ENCODE measurements around the gene AARSD1. TPM values are rescaled to one million over a fixed set of nuclear protein-coding genes. Genes with fewer than 3 reads are reported as not detected.
"Not testable (repeated sequence)": the region's sequence is repeated elsewhere in the genome, so short reads cannot be mapped to it uniquely, and the experiment has no call there.

AARSD1 gene
- total and polyA plus RNA-seq, 7 experiments from 2014 or later: 45.2 to 86.7 (median 48.5) TPM

GRCh38 chr17:42923472-42923871 is 40.8 kb downstream of the AARSD1 start:
- POLR2A ChIA-PET; DNase-seq; H3K36me3 Mint-ChIP-seq; ATAC-seq; H3K36me3 ChIP-seq (ENCODE audit: control insufficient read depth in 2 of 3, insufficient read depth in 3 of 3, low read length in 3 of 3); H3K27me3 ChIP-seq (ENCODE audit: control insufficient read depth in 2 of 2, insufficient read depth in 2 of 2, low read length in 2 of 2); H3K4me3 Mint-ChIP-seq; intact Hi-C loops (cut with micrococcal nuclease); H3K9me3 ChIP-seq (ENCODE audit: control insufficient read depth in 2 of 3, low read length in 3 of 3); CTCF ChIA-PET; H3K4me1 ChIP-seq (ENCODE audit: control insufficient read depth in 2 of 2, insufficient read depth in 2 of 2, low read length in 2 of 2); H3K27ac Mint-ChIP-seq; H3K9me3 Mint-ChIP-seq; H3K27ac ChIP-seq (ENCODE audit: low read depth, low read length); H3K4me1 Mint-ChIP-seq; H3K4me3 ChIP-seq (ENCODE audit: low read length): not testable (repeated sequence)
- H3K27me3 Mint-ChIP-seq: peaks cover 0 to 26% (median 0%) of the 10 kb centered on the region in 5 donors

GRCh38 chr17:42922294-42922693 is 42.0 kb downstream of the AARSD1 start:
- H3K27ac Mint-ChIP-seq: no peak overlapping the region
- POLR2A ChIA-PET: no interaction called here
- DNase-seq (no peak), ATAC-seq (no peak)
- CTCF ChIA-PET: no interaction called here
- no peaks in the 10 kb centered on the region for H3K9me3 Mint-ChIP-seq
- peaks cover 0 to 29% (median 0%) of the 10 kb centered on the region in 5 donors for H3K27me3 Mint-ChIP-seq
- H3K4me3 Mint-ChIP-seq: no peak overlapping the region
- intact Hi-C loops (cut with micrococcal nuclease): no loop called here
- Histone ChIP-seq H3K4me3 (ENCODE audit: low read length) (no peak overlapping the region), H3K4me1 (ENCODE audit: control insufficient read depth in 2 of 2, insufficient read depth in 2 of 2, low read length in 2 of 2) (no peaks in the 10 kb centered on the region), H3K27me3 (ENCODE audit: control insufficient read depth in 2 of 2, insufficient read depth in 2 of 2, low read length in 2 of 2) (no peaks in the 10 kb centered on the region), H3K36me3 (ENCODE audit: control insufficient read depth in 2 of 3, insufficient read depth in 3 of 3, low read length in 3 of 3) (no peaks in the 10 kb centered on the region), H3K27ac (ENCODE audit: low read depth, low read length) (no peak overlapping the region), H3K9me3 (ENCODE audit: control insufficient read depth in 2 of 3, low read length in 3 of 3) (no peaks in the 10 kb centered on the region)
- peaks cover 0 to 5% (median 4%) of the 10 kb centered on the region in 7 donors for H3K4me1 Mint-ChIP-seq
- no peaks in the 10 kb centered on the region for H3K36me3 Mint-ChIP-seq

- ATAC-seq (no peak), DNase-seq (no peak)
- H3K27ac ChIP-seq (ENCODE audit: low read depth, low read length): no peak overlapping the region
- H3K9me3 ChIP-seq (ENCODE audit: control insufficient read depth in 2 of 3, low read length in 3 of 3): no peaks in the 10 kb centered on the region
- Mint-ChIP-seq H3K27ac (no peak overlapping the region), H3K9me3 (no peaks in the 10 kb centered on the region), H3K36me3 (no peaks in the 10 kb centered on the region), H3K4me1 (peaks cover 0 to 5% (median 4%) of the 10 kb centered on the region in 7 donors), H3K4me3 (no peak overlapping the region), H3K27me3 (peaks cover 0 to 29% (median 0%) of the 10 kb centered on the region in 5 donors)
- no peaks in the 10 kb centered on the region for H3K4me1 ChIP-seq (ENCODE audit: control insufficient read depth in 2 of 2, insufficient read depth in 2 of 2, low read length in 2 of 2)
- H3K4me3 ChIP-seq (ENCODE audit: low read length): no peak overlapping the region
- H3K36me3 ChIP-seq (ENCODE audit: control insufficient read depth in 2 of 3, insufficient read depth in 3 of 3, low read length in 3 of 3): no peaks in the 10 kb centered on the region
- ChIA-PET POLR2A (interaction anchor here (0.5 to 0.6 kb wide), 2 partner anchors 12 to 326 kb away, joined by 3 read pairs; no protein-coding TSS in a partner anchor), CTCF (no interaction called here)
- H3K27me3 ChIP-seq (ENCODE audit: control insufficient read depth in 2 of 2, insufficient read depth in 2 of 2, low read length in 2 of 2): no peaks in the 10 kb centered on the region
- intact Hi-C loops (cut with micrococcal nuclease): no loop called here
Measured at GRCh38 chr17:42920922-42921321, 43.3 kb downstream of the AARSD1 start.

- H3K36me3 Mint-ChIP-seq: no peaks in the 10 kb centered on the region
- Histone ChIP-seq H3K9me3 (ENCODE audit: control insufficient read depth in 2 of 3, low read length in 3 of 3) (no peaks in the 10 kb centered on the region), H3K4me1 (ENCODE audit: control insufficient read depth in 2 of 2, insufficient read depth in 2 of 2, low read length in 2 of 2) (no peaks in the 10 kb centered on the region), H3K4me3 (ENCODE audit: low read length) (no peak overlapping the region), H3K27me3 (ENCODE audit: control insufficient read depth in 2 of 2, insufficient read depth in 2 of 2, low read length in 2 of 2) (no peaks in the 10 kb centered on the region), H3K27ac (ENCODE audit: low read depth, low read length) (no peak overlapping the region), H3K36me3 (ENCODE audit: control insufficient read depth in 2 of 3, insufficient read depth in 3 of 3, low read length in 3 of 3) (no peaks in the 10 kb centered on the region)
- ATAC-seq: no peak
- CTCF ChIA-PET: no interaction called here
- intact Hi-C loops (cut with micrococcal nuclease): no loop called here
- no peak overlapping the region for H3K27ac Mint-ChIP-seq
- peaks cover 0 to 5% (median 4%) of the 10 kb centered on the region in 7 donors for H3K4me1 Mint-ChIP-seq
- POLR2A ChIA-PET: interaction anchor here (0.5 to 0.6 kb wide), 2 partner anchors 13 to 325 kb away, joined by 3 read pairs; no protein-coding TSS in a partner anchor
- DNase-seq: no peak
- H3K4me3 Mint-ChIP-seq: no peak overlapping the region
- no peaks in the 10 kb centered on the region for H3K9me3 Mint-ChIP-seq
- peaks cover 0 to 29% (median 0%) of the 10 kb centered on the region in 5 donors for H3K27me3 Mint-ChIP-seq
Measured at GRCh38 chr17:42920106-42920900, 44.0 kb downstream of the AARSD1 start.

GRCh38 chr17:42919522-42920077 is 44.7 kb downstream of the AARSD1 start:
- H3K4me1 Mint-ChIP-seq; H3K4me3 Mint-ChIP-seq; H3K4me3 ChIP-seq (ENCODE audit: low read length); H3K27me3 ChIP-seq (ENCODE audit: control insufficient read depth in 2 of 2, insufficient read depth in 2 of 2, low read length in 2 of 2); H3K27ac ChIP-seq (ENCODE audit: low read depth, low read length); DNase-seq; H3K27ac Mint-ChIP-seq; ATAC-seq; H3K9me3 Mint-ChIP-seq; H3K36me3 ChIP-seq (ENCODE audit: control insufficient read depth in 2 of 3, insufficient read depth in 3 of 3, low read length in 3 of 3); H3K9me3 ChIP-seq (ENCODE audit: control insufficient read depth in 2 of 3, low read length in 3 of 3); H3K36me3 Mint-ChIP-seq; POLR2A ChIA-PET; intact Hi-C loops (cut with micrococcal nuclease); H3K4me1 ChIP-seq (ENCODE audit: control insufficient read depth in 2 of 2, insufficient read depth in 2 of 2, low read length in 2 of 2): not testable (repeated sequence)
- CTCF ChIA-PET: interaction anchor here (0.5 kb wide), 1 partner anchor 67 kb away, joined by 3 read pairs; no protein-coding TSS in a partner anchor
- H3K27me3 Mint-ChIP-seq: peaks cover 0 to 28% (median 0%) of the 10 kb centered on the region in 5 donors

- Mint-ChIP-seq H3K27me3 (peaks cover 0 to 28% (median 0%) of the 10 kb centered on the region in 5 donors), H3K9me3 (no peaks in the 10 kb centered on the region), H3K36me3 (no peaks in the 10 kb centered on the region), H3K27ac (no peak overlapping the region), H3K4me3 (no peak overlapping the region), H3K4me1 (peaks cover 0 to 3% (median 0%) of the 10 kb centered on the region in 7 donors)
- Histone ChIP-seq H3K4me3 (ENCODE audit: low read length) (no peak overlapping the region), H3K27ac (ENCODE audit: low read depth, low read length) (no peak overlapping the region), H3K27me3 (ENCODE audit: control insufficient read depth in 2 of 2, insufficient read depth in 2 of 2, low read length in 2 of 2) (no peaks in the 10 kb centered on the region), H3K36me3 (ENCODE audit: control insufficient read depth in 2 of 3, insufficient read depth in 3 of 3, low read length in 3 of 3) (no peaks in the 10 kb centered on the region), H3K4me1 (ENCODE audit: control insufficient read depth in 2 of 2, insufficient read depth in 2 of 2, low read length in 2 of 2) (no peaks in the 10 kb centered on the region), H3K9me3 (ENCODE audit: control insufficient read depth in 2 of 3, low read length in 3 of 3) (no peaks in the 10 kb centered on the region)
- ChIA-PET CTCF (interaction anchor here (0.5 kb wide), 1 partner anchor 67 kb away, joined by 3 read pairs; no protein-coding TSS in a partner anchor), POLR2A (interaction anchor here (0.6 kb wide), 1 partner anchor 189 kb away, joined by 3 read pairs; no protein-coding TSS in a partner anchor)
- DNase-seq (no peak), ATAC-seq (no peak)
- intact Hi-C loops (cut with micrococcal nuclease): no loop called here
Measured at GRCh38 chr17:42918902-42919521, 45.2 kb downstream of the AARSD1 start.
